ENCODE results near the gene TAS2R41.

- TF ChIP-seq CTCF (conservative IDR thresholded peaks at IDR 0.05; ENCODE audit: low read depth, low read length) (no peak), EZH2 (IDR thresholded peaks at IDR 0.05; ENCODE audit: borderline replicate concordance, low read depth, low read length, poor library complexity, severe bottlenecking) (no peak)
Measured at GRCh38 chr7:143479055-143479766, 1.5 kb downstream of the TAS2R41 start.
